Ascending aorta (tissue), 2 donors: ENCODE measurements around the gene L3HYPDH. TPM values are rescaled to one million over a fixed set of nuclear protein-coding genes. Genes with fewer than 3 reads are reported as not detected.
A peak's percentile ranks its signal among the peaks of the same experiment; 100 is the strongest.

Experiments
- DNase-seq, 2 donors: peaks; one replicate each; pipeline ENCODE4 v3.0.0-alpha.2; 2019; ENCODE audit warnings: low spot score in 2 of 2
- H3K27ac ChIP-seq, 2 donors: fragments of 200-600 bp; sonication (generic); one replicate each; pipeline ENCODE4 v1.5.1; 2016 to 2017; ENCODE audit warnings: mild to moderate bottlenecking in 1 of 2
- H3K27me3 ChIP-seq: fragments of 200-600 bp; sonication (generic); one replicate; pipeline ENCODE4 v1.5.1; 2017
- H3K36me3 ChIP-seq, 2 donors: fragments of 200-600 bp; sonication (generic); one replicate each; pipeline ENCODE4 v1.5.1; 2016
- H3K4me1 ChIP-seq, 2 donors: fragments of 200-600 bp; sonication (generic); one replicate each; pipeline ENCODE4 v1.5.1; 2016 to 2017; ENCODE audit warnings: mild to moderate bottlenecking in 1 of 2
- H3K4me3 ChIP-seq, 2 donors: fragments of 200-600 bp; sonication (generic); one replicate each; pipeline ENCODE4 v1.5.1; 2016 to 2017; ENCODE audit warnings: mild to moderate bottlenecking in 1 of 2
- H3K9me3 ChIP-seq, 2 donors: fragments of 200-600 bp; sonication (generic); one replicate each; pipeline ENCODE4 v1.5.1; 2016
- CTCF ChIP-seq, 3 experiments: fragments of 200-600 bp in 2 of 3; fragments of 450-650 bp in 1 of 3; sonication (generic) in 2 of 3; IDR thresholded peaks; one replicate each; pipeline ENCODE4 v1.5.1; 2016 to 2019; ENCODE audit warnings: antibody characterized with exemption in 3 of 3, mild to moderate bottlenecking in 1 of 3, moderate library complexity in 1 of 3
- intact Hi-C: fragments of 100-400 bp; cut with DNase I; formaldehyde crosslinking; loops from one replicate; pipeline ENCODE4 v1.15.1; 2023
- total RNA-seq: library from RNA; depleted of rRNA; stranded (reverse); fragments of >200 nt; gene quantifications from one replicate; pipeline ENCODE4 v1.1.0, GENCODE V29; 2016

L3HYPDH gene
- total RNA-seq, result 35.0 TPM

GRCh38 chr14:59483819-59484638 is at the start of gene L3HYPDH, which contains the start of gene JKAMP:
Gene L3HYPDH (minus strand): TSS chr14:59484408. CDS start chr14:59484316, 92 bp downstream.
Gene JKAMP (plus strand): TSS chr14:59484517. CDS start chr14:59484590, 73 bp downstream.
- Histone ChIP-seq H3K4me3 (peak within 1 kb of the TSS; percentile 76 to 96), H3K36me3 (peaks cover 6 to 10% of the 10 kb centered on the region in 2 donors), H3K27ac (peak within 1 kb of the TSS; percentile 85 to 96), H3K9me3 (no peaks in the 10 kb centered on the region), H3K4me1 (peaks cover 5 to 20% of the 10 kb centered on the region in 2 donors), H3K27me3 (no peaks in the 10 kb centered on the region)
- peak; percentile 90 to 98 for DNase-seq
- intact Hi-C loops, result loop anchor here (1.0 to 10.0 kb wide), 6 partner anchors 19 to 1801 kb away; partner anchors contain the start of genes DACT1, GPR135, PCNX4 and PPM1A
- peak; percentile 50 to 74 (median 70) for TF ChIP-seq CTCF (IDR thresholded peaks at IDR 0.05)

GRCh38 chr14:59532419-59532818 is 48.2 kb upstream of the L3HYPDH start:
- no peak for DNase-seq
- no peaks in the 10 kb centered on the region for H3K36me3 ChIP-seq
- H3K4me1 ChIP-seq, result no peaks in the 10 kb centered on the region
- no peaks in the 10 kb centered on the region for H3K27me3 ChIP-seq
- H3K27ac ChIP-seq, result no peak overlapping the region
- no peak overlapping the region for H3K4me3 ChIP-seq
- no peaks in the 10 kb centered on the region for H3K9me3 ChIP-seq
- TF ChIP-seq CTCF (IDR thresholded peaks at IDR 0.05), result no peak
- intact Hi-C loops, result no loop called here

GRCh38 chr14:59530349-59530748 is 46.1 kb upstream of the L3HYPDH start:
- DNase-seq, result no peak
- TF ChIP-seq CTCF (IDR thresholded peaks at IDR 0.05), result no peak
- Histone ChIP-seq H3K27me3 (no peaks in the 10 kb centered on the region), H3K36me3 (no peaks in the 10 kb centered on the region), H3K4me1 (no peaks in the 10 kb centered on the region), H3K4me3 (no peak overlapping the region), H3K27ac (no peak overlapping the region), H3K9me3 (no peaks in the 10 kb centered on the region)
- intact Hi-C loops, result no loop called here

- no peaks in the 10 kb centered on the region for H3K36me3 ChIP-seq
- no peak overlapping the region for H3K4me3 ChIP-seq
- intact Hi-C loops, result no loop called here
- no peak for TF ChIP-seq CTCF (IDR thresholded peaks at IDR 0.05)
- H3K4me1 ChIP-seq, result no peaks in the 10 kb centered on the region
- DNase-seq, result no peak
- H3K27ac ChIP-seq, result no peak overlapping the region
- H3K27me3 ChIP-seq, result no peaks in the 10 kb centered on the region
- H3K9me3 ChIP-seq, result no peaks in the 10 kb centered on the region
These were observed 45.0 kb upstream of the L3HYPDH start for GRCh38 chr14:59529189-59529588.

- Histone ChIP-seq H3K9me3 (no peaks in the 10 kb centered on the region), H3K4me1 (no peaks in the 10 kb centered on the region), H3K27ac (no peak overlapping the region), H3K4me3 (no peak overlapping the region), H3K36me3 (no peaks in the 10 kb centered on the region), H3K27me3 (no peaks in the 10 kb centered on the region)
- no peak for DNase-seq
- TF ChIP-seq CTCF (IDR thresholded peaks at IDR 0.05), result no peak
- intact Hi-C loops, result no loop called here
These were observed 36.0 kb upstream of the L3HYPDH start for GRCh38 chr14:59520224-59520623.
